GM20431 (cell line): ENCODE measurements around the gene MSMP.

ENCODE experiments used
- in situ Hi-C: fragments of 300-500 bp; cut with MseI, MboI; formaldehyde crosslinking; loops from one replicate; pipeline ENCODE4 v1.15.0; 2020; ENCODE audit warnings: low sequenced_read_pairs; ENCODE audit not compliant: unreplicated experiment

The MSMP gene

GRCh38 chr9:35771943-35772342 lies 17.9 kb upstream of the MSMP start:
- in situ Hi-C loops, result no loop called here

DNA sequence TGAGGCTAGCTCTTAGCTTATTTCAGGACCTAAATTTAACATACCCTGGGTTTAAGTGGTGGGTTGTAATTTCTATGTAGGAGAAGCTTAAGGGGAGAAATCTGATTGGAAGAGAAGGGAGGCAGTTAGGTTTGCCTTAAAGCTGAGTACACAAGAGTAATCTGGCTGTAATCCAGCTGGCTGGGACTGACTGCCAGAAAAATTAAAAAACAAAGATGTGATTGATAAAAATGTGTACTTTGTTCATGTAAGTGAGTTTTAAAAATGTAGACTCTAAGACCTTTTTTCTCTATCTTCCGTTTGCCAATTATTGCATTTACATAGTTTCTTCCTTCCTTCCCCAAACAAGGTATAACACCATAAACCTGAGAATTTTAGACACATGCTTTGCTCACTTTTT lies 17.5 kb upstream of the MSMP start:
- in situ Hi-C loops, result no loop called here

DNA sequence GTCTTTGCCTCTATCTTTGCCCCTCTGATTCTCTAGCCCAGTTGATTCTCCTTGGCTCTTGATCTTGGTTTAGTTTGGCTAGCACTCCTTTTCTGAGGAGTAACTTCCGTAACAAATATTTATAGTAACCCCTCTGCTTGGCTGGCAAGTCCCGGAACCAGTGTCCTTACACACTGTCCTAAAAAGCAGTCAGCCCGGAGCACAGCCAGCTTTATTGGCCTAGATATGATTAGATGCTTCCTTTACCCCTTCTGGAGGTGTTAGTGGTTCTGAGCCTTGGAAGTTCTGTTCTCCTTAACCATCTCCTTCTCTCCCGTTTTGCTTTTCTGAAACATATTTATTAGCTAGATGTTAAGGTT lies 17.0 kb upstream of the MSMP start:
- in situ Hi-C loops, result no loop called here

- in situ Hi-C loops, result no loop called here
Observed at GRCh38 chr9:35769763-35770162, 15.7 kb upstream of the MSMP start.

DNA sequence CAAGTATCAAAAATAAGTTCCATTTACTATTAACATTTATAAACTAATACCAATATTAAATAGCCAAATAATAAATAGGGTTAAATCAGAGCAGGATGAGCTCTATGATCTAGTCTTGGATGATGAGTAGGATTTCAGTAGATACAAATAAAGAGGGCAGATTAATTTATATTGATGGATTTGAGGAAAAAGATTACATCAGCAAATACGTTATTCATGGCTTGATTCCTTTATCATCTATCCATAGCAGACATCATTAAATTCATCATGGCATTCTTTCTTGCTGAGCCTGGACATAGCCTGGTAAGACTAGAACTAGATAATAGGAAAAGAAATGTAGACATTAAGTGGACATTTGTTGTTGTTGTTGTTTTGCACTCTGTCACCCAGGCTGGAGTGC lies 13.4 kb upstream of the MSMP start:
- in situ Hi-C loops, result no loop called here

GRCh38 chr9:35766997-35767396 lies 12.9 kb upstream of the MSMP start:
- in situ Hi-C loops, result no loop called here

DNA sequence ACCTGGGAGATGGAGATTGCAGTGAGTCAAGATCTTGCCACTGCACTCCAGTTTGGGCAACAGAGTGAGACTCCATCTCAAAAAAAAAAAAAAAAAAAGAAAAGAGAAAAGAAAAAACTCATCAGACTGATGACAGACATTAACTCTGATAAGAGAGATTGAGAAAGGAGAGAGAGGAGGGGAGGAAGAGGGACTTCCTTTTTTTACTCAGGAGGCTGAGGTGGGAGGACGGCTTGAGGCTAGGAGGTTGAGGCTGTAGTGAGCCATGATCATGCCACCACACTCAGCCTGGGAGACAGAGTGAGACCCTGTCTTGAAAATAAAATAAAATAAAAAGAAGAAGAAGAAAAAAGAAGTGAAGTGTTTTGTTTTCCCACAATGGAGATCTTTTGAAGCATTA lies 9.7 kb upstream of the MSMP start:
- in situ Hi-C loops, result no loop called here

- in situ Hi-C loops, result no loop called here
Observed at GRCh38 chr9:35763181-35763580, 9.1 kb upstream of the MSMP start.

GRCh38 chr9:35760651-35761050 lies 6.6 kb upstream of the MSMP start:
- in situ Hi-C loops, result no loop called here

GRCh38 chr9:35759795-35760194 lies 5.7 kb upstream of the MSMP start:
- in situ Hi-C loops, result no loop called here

DNA sequence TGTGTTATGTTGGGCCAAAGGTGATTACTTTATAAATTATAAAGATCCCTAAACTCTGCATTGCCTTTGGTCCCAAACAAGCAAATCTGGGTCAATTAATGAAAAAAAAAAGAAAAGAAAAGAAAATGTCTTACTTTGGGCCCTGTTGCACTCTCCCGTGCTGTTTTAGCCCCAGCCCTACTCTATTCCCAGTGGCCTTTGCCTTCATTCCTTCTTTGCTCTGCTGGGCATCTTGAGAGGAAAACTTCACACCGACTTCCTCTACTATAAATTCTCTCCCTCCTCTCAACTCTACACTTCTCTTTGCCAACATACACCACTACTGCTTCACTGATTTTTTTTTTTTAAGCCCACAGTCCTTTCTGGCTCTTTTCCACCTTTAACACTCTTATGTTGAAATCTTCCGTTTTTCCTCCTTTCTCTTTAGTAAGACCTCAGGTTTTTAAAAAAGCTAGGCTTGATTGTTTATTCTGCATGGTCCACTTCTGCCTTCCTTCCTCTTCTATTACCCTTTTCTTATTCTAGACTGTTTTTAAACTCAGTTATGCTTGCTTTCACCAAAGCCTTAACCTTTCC lies 4.5 kb upstream of the MSMP start:
- in situ Hi-C loops, result no loop called here

- in situ Hi-C loops, result no loop called here
Observed at GRCh38 chr9:35757892-35758275, 3.8 kb upstream of the MSMP start.

DNA sequence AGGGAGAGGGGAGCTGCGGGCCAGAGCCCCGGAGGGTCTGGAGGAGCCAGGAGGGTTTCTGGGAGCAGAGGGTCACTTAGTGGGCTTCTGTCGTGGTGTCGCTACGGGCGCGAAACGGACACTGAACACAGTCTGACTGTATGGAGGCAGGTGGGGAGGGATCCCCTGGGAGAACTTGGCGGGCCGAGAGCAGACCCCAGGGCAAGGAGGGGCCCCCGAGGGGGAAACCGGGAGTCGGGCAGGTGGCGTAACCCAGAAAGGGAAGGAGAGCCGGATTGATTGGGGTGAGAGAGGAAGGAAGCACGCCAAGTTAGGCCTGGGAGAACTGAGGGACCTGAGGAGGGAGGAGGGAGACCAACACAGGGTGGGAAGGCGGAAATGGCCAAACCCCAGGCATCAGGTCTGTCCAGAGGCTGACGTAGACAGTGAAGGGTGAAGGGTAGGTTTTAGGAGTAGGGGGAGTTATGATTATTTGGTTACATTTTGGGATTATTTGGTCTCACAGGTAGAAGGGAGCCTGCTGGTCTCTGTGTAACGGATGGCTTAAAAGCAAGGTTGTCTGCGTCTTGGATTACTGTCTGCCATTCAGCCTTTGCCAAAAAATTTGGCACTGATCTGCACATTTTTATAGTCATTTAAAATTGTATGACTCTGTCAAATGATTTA lies 3.3 kb upstream of the MSMP start:
- in situ Hi-C loops, result no loop called here

- in situ Hi-C loops, result no loop called here
Observed at GRCh38 chr9:35756275-35757225, 2.5 kb upstream of the MSMP start.

DNA sequence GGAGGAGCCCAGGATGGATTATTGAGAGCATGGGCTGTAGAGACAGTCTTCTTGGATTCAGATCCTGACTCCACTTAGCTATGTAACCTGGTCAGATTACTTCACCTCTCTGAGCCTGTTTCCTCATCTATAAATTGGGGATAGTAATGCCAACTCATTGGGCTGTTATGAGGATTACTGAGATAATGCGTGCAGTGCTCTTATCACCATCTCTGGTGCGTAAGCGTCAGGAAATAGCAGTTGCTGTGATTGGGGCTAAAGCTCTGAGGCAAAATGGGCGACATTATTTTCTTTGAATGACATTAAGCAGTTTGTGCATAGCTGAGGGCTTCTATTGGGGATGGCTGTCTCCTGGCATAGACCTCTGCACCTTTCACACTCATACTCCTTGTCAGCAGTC lies 995 bp upstream of the MSMP start:
- in situ Hi-C loops, result no loop called here

DNA sequence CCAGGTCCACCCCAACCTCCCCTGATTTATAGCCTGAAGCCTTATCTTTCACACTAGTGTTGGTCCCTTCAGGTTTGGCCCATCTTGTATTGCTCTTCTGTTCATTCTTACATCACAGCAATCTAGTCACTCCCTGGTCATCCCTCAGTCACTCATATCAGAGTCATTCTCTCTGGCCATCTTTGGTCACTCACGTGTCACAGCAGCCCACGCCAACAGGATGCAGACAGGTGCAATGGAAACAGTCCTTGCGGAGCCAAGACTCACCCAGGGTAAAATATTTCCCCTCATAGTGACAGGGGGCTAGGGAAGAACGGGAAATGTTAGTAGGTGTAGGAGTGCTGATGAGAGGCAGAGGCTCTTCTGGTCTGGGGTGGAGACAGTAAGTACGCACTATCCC lies 610 bp downstream of the MSMP start:
- in situ Hi-C loops, result no loop called here

- in situ Hi-C loops, result no loop called here
Observed at GRCh38 chr9:35750256-35750531, 3.9 kb downstream of the MSMP start.

DNA sequence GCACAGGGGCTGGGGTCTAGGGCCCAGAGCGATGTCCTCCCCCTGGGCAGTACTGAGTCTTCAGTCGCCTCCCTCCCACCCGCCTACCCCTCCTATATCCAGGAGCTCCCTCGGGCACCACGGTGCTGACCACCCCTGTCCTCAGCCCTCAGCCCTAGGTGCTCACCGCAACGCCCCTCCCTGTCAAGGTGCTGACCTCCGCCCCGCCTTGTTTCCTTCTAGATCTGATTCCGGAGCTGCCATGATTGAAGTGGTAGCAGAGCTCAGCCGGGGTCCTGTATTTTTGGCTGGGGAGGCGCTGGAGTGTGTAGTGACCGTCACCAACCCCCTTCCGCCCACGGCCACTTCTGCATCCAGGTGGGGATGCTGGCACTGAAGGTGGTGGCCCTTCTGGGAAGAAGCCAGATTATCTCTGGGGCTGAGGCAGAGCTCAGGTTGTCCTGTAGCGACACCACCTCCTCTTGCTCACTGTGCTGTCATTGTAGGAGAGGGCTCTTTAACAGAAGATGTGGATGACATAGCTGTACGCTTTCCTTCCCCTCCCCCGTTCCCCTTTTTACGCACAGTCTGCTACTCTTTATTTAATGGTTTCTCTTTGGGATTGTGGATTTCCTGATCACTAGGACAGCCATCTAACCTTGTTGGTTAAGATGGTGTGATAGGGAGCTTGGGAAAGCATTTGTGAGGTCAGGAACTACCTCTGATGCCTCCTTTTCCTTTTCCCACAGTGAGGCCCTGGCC lies 4.4 kb downstream of the MSMP start:
- in situ Hi-C loops, result no loop called here

- in situ Hi-C loops, result no loop called here
Observed at GRCh38 chr9:35748858-35749514, 5.1 kb downstream of the MSMP start, which contains the start of the genes GBA2 and RGP1. GBA2 (minus strand) TSS chr9:35749228; CDS start chr9:35748704, 524 bp downstream. RGP1 (plus strand) TSS chr9:35749287; CDS start chr9:35749756, 469 bp downstream.

- in situ Hi-C loops, result no loop called here
Observed at GRCh38 chr9:35748242-35748857, 5.7 kb downstream of the MSMP start.
